ENCODE measurements around the gene GPC1. TPM values are rescaled to one million over a fixed set of nuclear protein-coding genes. Genes with fewer than 3 reads are reported as not detected.

GPC1 gene
- total and polyA plus RNA-seq, 2 of the 4 experiments (the other 2 are of a cell fraction): 16.0 to 211 TPM

DNA sequence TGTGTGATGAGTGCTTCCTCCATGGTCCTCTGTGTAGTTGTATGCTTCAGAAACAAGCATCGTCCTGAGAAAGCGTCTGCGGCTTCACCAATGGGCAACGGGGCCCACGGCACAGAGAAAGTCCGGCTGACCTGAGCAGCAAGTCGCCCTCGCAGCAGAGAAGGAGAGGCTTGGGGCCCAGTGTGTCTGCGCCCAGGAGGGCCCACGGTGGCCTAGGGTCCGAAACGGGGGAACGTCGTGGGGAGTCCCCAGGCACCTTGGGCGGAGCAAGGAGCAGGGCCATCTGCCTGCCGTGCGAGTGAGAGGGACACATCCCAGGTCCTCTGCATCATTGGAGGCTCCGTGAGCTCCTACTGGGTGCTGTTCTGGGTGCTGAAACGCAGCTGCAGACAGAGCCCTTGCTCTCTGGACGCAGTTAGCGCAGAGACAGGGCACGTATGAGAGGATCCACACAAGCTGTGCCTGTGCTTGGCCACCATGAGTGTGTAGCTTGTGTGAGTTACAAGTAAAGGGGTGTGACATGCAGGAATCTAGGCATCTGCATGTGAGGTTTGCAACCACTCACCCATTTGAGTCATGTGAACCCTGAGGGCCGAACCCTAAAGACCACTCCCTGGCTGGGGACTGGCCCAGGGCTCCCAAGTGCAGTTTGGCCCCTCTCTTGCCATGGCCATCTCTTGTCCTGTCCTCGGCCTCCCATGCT lies 10.6 kb downstream of the GPC1 start:
- no peak overlapping the region for H3K23ac ChIP-seq (ENCODE audit: low read depth, low read length)
- H4K5ac ChIP-seq (ENCODE audit: low read depth, low read length): no peak overlapping the region
- H3K4me3 ChIP-seq (ENCODE audit: insufficient read depth, low read depth, low read length): no peak overlapping the region
- H2AK9ac ChIP-seq (replicated peaks; ENCODE audit: low read depth, low read length, poor library complexity): no peak overlapping the region
- DNase-seq: no peak
- H2BK120ac ChIP-seq (ENCODE audit: low read depth, low read length): no peak overlapping the region
- peaks cover 23 to 85% of the 10 kb centered on the region in 2 experiments for H3K79me1 ChIP-seq (ENCODE audit: low read depth in 1 of 2, low read length in 2 of 2)
- H4K8ac ChIP-seq (ENCODE audit: low read depth in 2 of 2, low read length in 2 of 2): no peak overlapping the region
- no TSS peak for BruUV-seq (replicated peaks)
- H2BK5ac ChIP-seq (ENCODE audit: low read depth, low read length, poor library complexity, severe bottlenecking): no peak overlapping the region
- ChIA-PET POLR2A (ENCODE audit: unreplicated experiment) (no interaction called here), CTCF (interaction anchor here (0.9 kb wide), 1 partner anchor 72 kb away, joined by 3 read pairs; no protein-coding TSS in a partner anchor)
- in situ Hi-C loops (cut with MboI; ENCODE audit: low sequenced_read_pairs): no loop called here
- H3K36me3 ChIP-seq (ENCODE audit: control insufficient read depth, insufficient read depth, low read length): peaks cover 20% of the 10 kb centered on the region
- no peak overlapping the region for H2AK5ac ChIP-seq (ENCODE audit: low read depth, low read length)
- no peak overlapping the region for H2BK20ac ChIP-seq (ENCODE audit: low read depth, low read length)
- no peak overlapping the region for H3K4me2 ChIP-seq (ENCODE audit: low read depth, low read length)
- H4K20me1 ChIP-seq (ENCODE audit: insufficient read depth, low read length): peaks cover 99% of the 10 kb centered on the region
- TF ChIP-seq CEBPB (IDR thresholded peaks at IDR 0.05; ENCODE audit: low read depth, low read length) (no peak), POLR2A (IDR thresholded peaks at IDR 0.05; ENCODE audit: low read depth, low read length) (0 out of 2 replicates have a peak, but pooled peaks have one; percentile 11)
- H3K14ac ChIP-seq (replicated peaks; ENCODE audit: low read depth, low read length): no peak overlapping the region
- H3K9me3 ChIP-seq (ENCODE audit: control insufficient read depth, insufficient read depth, low read length): no peaks in the 10 kb centered on the region
- no peak overlapping the region for H2BK15ac ChIP-seq (ENCODE audit: low read depth, low read length)
- WGBS, 2 experiments (ENCODE audit: extremely low coverage in 2 of 2, insufficient read length in 1 of 2): 82% methylated on average over 8 of the region's 24 CpGs; no CpG with 5 or more reads in 1 of the 2 experiments
- peaks cover 14% of the 10 kb centered on the region for H3K4me1 ChIP-seq (ENCODE audit: control insufficient read depth, insufficient read depth, low read length)
- no peak overlapping the region for H3K4ac ChIP-seq (ENCODE audit: low read depth, low read length)
- H3K56ac ChIP-seq (ENCODE audit: extremely low read depth, insufficient read depth, low read length): no peak overlapping the region
- dilution Hi-C loops (cut with HindIII; ENCODE audit: low sequenced_read_pairs, unreplicated experiment): no loop called here
- intact Hi-C loops (cut with micrococcal nuclease): no loop called here
- ATAC-seq (ENCODE audit: low read depth): no peak
- no peak overlapping the region for H3K18ac ChIP-seq (ENCODE audit: low read depth, low read length)
- H4K91ac ChIP-seq (ENCODE audit: insufficient read depth, low read depth, low read length): no peak overlapping the region
- no peak overlapping the region for H2AFZ ChIP-seq (replicated peaks; ENCODE audit: low read length, poor library complexity)
- no peak overlapping the region for H3K27ac ChIP-seq (ENCODE audit: insufficient read depth, low read length)
- peaks cover 11% of the 10 kb centered on the region; the same call in 1 of the 2 replicates for H3K9me1 ChIP-seq (ENCODE audit: insufficient read depth, low read length)
- no peak overlapping the region for H3K9ac ChIP-seq (ENCODE audit: low read depth, low read length)
- no peaks in the 10 kb centered on the region for H3K27me3 ChIP-seq (ENCODE audit: control insufficient read depth, insufficient read depth, low read length)
